Measurements from ENCODE around the gene MAP3K4.

The MAP3K4 gene

GRCh38 chr6:161152527-161152862 is 160.9 kb downstream of the MAP3K4 start:
- no peak for DNase-seq

- no peak for DNase-seq
Measured at GRCh38 chr6:161152907-161153662, 161.5 kb downstream of the MAP3K4 start.

GRCh38 chr6:161153725-161154124 is 162.2 kb downstream of the MAP3K4 start:
- no peak for DNase-seq

- no peak for DNase-seq
Measured at GRCh38 chr6:161154796-161155335, 163.3 kb downstream of the MAP3K4 start.

- DNase-seq: no peak
Measured at GRCh38 chr6:161161121-161161520, 169.6 kb downstream of the MAP3K4 start.

GRCh38 chr6:161161889-161162624 is 170.5 kb downstream of the MAP3K4 start:
- no peak for DNase-seq

- no peak for DNase-seq
Measured at GRCh38 chr6:161162722-161163121, 171.2 kb downstream of the MAP3K4 start.

- no peak for DNase-seq
Measured at GRCh38 chr6:161163466-161164181, 172.1 kb downstream of the MAP3K4 start.

GRCh38 chr6:161164182-161164625 is 172.6 kb downstream of the MAP3K4 start:
- DNase-seq: no peak

- no peak for DNase-seq
Measured at GRCh38 chr6:161166176-161166575, 174.6 kb downstream of the MAP3K4 start.

GRCh38 chr6:161166677-161167076 is 175.1 kb downstream of the MAP3K4 start:
- DNase-seq: no peak
